HPDE6-E6E7 (cell line): ENCODE measurements around the gene ZNF683.
A peak's percentile ranks its signal among the peaks of the same experiment; 100 is the strongest.
"Not testable (repeated sequence)": the region's sequence is repeated elsewhere in the genome, so short reads cannot be mapped to it uniquely, and the experiment has no call there.

Experiments
- DNase-seq: peaks from one replicate; pipeline ENCODE4 v3.0.0; 2011; ENCODE audit warnings: missing footprints; ENCODE audit errors: extremely low spot score

The ZNF683 gene

DNA sequence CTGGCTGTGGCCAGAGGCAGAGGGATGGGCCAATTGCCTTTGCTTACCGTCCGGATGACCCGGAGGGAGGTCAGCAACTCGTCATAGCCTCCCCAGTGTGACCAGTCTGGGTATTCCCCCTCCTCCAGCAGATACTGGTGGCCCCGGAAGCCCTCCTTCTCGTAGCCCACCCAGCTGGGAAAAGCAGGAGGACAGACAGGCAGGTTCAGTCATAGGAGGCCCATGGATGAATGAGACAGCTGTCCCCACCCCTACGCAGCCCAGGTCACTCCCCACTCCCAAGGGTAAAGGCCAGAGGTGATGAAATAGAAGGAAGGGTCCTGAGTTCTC is 35.4 kb downstream of the ZNF683 start:
- no peak for DNase-seq

DNA sequence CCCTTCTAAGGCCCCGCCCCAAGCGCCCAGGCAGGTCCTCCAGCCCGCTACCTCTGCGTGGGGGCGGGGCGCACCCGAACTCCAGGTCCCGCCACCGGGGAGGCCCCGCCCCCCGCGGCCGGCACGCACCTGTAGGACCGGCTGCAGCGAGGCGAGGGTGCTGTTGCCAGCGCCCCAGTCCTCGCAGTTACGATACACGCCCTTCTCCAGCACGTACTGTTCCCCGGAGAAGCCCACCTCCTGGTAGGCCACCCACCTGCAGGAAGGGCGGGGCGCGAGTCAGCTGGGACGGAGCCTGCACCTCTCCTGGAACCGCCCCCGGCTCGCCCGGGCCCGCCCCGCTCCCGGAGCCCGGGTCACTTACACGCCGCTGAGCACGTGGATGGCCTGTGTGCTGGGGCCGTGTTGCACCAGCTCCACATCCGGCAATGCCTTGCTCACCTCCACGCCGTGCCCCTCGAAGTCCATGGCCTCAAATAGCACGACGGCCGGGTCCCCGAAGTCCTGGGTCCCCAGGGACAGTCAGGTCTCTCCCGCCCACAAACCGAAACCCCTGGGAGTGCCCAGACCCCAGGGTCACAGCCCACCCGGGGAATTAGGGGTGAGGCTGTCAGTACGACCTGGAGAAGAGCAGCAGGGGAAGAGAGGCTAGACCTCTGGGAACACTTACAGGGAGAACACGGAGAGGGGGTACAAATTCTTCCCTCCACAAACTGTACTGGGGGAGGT is 35.9 kb downstream of the ZNF683 start:
- peak; percentile 91 for DNase-seq

DNA sequence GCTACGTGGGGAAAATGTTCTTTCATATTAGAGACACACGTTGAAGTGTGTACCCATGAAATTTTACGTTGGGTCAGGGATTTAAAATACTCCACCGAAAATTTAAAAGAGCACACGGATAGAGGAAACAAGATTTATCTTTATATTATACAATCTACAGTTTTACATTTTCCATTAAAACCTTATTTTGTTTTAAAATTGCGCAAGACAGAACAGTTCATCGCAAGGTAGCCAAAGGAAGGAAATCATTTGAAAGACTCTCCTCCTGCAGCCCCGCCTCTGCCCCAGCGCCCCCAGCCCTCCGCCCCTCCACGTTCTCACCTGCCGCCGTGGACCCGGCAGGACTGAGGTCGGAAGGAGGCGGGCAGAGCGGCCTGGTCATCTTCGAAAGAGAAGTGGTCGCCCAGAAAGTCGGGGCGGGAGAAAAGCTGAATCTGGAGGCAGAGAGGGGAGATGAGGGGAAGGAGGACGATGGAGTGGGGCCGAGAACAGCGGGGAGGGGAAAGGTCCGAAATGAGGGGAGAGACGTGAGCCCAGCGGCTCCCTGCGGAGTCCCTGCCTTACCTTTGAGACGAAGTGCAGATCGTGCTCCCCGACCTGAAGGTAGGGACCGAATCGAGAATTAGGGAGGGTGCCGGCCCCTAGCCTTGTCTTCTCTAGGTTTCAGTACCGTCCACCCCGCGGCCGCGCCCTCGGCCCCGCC is 36.6 kb downstream of the ZNF683 start:
- DNase-seq: no peak

DNA sequence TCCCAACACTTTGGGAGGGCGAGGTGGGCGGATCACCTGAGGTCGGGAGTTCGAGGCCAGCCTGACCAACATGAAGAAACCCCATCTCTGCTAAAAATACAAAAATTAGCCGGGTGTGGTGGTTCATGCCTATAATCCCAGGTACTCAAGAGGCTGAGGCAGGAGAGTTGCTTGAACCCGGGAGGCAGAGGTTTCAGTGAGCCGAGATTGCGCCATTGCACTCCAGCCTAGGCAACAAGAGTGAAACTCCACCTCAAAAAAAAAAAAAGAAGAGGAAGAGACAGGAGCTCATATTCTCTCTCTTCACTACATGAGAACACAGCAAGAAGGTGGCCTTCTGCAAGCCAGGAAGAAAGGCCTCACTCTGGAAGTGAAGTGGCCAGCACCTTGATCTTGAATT is 39.2 kb downstream of the ZNF683 start:
- not testable (repeated sequence) for DNase-seq

DNA sequence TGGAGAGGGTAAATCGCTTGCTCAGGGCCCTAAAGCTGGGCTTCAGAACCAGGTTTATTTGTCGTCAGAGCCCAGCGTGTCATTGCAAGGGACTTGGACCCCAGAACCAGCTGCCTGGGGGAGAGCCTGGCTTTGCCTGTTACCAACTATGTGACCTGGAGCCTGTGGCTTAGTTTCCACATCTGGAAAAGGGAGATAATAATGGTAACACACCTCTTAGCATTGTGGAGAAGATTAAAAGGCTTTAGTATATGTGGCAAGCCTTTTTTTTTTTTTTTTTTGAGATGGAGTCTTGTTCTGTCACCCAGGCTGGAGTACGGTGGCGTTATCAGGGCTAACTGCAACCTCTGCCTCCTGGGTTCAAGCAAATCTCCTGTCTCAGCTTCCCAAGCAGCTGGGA is 42.3 kb downstream of the ZNF683 start:
- DNase-seq: no peak

DNA sequence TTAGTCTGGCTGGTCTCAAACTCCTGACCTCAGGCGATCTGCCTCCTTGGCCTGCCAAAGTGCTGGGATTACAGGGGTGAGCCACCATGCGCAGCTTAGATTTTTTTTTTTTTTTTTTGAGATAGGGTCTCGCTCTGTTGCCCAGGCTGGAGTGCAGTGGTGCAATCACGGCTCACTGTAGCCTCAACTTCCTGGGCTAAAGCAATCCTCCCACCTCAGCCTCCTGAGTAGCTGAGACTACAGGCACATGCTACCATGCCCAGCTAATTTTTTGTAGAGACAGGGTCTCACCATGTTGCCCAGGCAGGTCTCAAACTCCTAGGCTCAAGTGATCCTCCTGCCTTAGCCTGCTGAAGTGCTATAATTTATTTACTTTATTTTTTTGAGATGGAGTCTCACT is 43.2 kb downstream of the ZNF683 start:
- DNase-seq: not testable (repeated sequence)

DNA sequence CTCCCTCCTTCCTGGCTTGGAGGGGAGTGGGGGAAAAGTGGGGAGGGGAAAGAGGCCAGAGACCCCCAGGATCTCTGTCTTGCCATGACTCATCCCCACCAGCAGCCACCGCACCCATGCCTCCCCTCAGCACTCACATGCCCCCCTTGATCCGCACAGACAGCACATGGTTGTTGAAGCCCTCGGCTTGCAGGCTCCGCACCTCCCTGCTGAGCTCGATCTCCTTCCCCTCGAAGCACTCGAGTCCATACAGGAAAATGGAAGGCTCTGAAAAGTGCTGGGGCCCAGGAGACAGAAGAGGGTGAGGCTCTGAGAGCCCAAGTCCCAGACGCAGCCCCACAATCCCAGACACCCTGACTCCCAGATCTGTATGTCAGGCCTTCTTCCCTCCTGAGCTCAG is 44.0 kb downstream of the ZNF683 start:
- no peak for DNase-seq

DNA sequence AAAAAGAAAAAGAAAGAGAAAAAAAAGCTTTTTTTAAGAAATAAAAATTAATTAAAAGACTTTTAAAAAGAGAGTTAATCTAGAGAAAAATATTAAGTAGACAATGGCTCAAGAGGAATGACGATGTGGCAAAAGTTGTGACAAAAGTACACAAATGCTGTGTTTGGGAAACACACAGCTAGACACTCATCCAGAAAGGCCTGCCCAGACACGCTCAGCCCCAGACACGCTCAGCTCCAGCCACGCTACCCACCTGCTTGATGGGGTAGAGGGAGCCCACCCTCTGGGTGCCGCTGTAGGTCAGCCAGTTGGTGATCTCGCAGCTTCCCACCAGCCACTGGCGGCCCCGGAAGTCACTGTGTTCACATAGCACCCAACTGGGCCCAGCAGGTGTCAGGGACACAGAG is 44.6 kb downstream of the ZNF683 start:
- no peak for DNase-seq

DNA sequence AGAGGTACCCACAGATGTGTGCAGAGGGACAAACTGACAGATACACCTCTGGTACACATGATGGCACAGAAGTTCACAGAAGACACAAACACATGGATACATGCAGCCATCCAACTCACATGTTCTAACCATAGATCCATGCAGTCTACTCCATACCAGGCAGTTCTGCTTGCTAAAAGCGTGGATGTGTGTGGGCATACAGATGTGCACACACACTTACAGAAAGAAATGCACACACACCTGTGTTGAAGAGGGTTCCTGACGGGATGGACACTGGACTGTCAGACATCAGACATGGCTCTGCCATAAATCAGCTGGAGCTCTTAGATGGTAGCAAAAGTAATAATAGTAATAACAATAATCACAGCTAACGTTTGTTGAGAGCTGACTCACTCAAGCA is 48.0 kb downstream of the ZNF683 start:
- no peak for DNase-seq

DNA sequence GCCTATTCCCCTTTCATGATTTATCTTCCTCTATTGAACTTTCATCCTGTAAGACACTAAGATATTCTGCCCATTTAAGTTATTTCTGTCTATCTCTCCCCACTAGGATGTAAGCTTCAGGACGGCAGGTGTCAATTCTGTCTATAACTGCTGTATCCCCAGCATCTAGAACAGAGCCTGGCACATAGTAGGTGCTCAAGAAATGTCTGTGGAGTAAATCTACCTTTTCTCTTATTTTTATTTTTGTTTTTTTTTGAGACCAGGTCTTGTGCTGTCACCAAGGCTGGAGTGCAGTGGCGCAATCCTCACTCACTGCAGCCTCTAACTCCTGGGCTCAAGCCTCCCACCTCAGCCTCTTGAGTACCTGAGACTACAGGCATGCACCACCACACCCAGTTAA is 49.2 kb downstream of the ZNF683 start:
- no peak for DNase-seq

DNA sequence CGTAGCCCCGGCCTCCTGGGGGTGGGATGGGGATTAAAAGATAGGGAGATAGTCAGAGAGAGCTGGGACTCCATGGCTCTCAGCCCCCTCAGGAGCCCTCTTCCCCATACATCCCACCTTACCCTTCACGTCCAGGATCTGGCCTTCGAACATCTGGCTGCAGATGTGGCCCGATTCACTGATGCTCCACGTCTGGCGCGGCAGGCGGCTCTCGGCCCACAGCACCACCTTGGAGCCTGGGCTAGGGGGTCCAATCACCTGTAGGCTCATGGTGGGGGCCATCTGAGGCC is 50.6 kb downstream of the ZNF683 start:
- no peak for DNase-seq

DNA sequence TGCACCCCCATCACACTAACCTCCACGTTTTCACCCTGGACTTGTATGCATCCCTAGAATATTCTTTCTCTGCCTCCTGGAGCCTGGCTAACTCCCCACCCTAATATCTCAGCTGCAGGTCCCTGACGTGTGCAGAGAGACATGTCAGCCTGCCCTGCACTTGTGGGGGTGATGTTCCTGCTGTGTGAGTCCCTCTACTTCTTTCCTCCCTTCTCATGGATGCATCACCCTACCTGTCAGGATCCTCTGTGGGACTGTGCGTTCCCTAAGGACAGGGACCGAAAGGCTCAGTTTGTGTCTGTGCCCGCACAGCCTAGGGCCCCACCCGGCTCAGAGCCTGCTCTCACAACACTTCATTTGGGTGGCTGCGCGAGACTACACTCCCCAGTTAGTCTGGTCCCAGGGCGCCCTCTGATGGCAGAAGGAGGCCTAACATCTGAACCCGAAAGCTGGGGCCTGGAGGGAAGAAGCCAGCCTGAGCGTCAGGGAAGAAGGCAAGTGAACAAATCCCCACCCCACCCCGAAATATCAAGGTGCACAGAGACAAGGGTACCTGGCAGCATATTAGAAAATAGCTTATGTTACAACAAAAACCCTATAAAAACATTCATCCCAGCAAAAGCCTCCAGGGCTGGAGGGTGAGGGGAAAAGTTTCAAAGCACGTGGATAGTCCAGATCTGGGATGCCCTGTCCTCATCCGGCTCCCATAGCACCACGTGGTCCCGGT is 51.1 kb downstream of the ZNF683 start:
- peak; percentile 61 for DNase-seq

DNA sequence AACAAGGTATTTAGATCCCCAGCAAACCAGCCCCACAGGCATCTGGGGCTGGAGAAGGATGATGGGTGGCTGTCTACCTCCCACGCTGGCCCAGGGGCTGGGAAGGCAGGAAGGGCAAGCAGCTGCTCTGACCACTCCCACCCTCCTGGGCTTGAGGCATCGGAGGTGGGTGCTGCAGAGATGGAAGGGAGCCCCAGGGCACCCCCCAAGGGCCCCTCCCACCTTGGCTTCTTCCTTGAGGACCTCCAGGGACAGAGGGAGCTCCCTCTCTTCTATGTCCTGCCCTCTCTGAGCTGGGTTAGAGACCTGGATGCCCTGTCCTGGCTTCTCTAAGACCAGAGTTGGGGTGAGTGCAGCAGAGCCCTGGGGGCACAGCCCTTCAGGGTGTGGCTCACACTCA is 51.7 kb downstream of the ZNF683 start:
- no peak for DNase-seq

DNA sequence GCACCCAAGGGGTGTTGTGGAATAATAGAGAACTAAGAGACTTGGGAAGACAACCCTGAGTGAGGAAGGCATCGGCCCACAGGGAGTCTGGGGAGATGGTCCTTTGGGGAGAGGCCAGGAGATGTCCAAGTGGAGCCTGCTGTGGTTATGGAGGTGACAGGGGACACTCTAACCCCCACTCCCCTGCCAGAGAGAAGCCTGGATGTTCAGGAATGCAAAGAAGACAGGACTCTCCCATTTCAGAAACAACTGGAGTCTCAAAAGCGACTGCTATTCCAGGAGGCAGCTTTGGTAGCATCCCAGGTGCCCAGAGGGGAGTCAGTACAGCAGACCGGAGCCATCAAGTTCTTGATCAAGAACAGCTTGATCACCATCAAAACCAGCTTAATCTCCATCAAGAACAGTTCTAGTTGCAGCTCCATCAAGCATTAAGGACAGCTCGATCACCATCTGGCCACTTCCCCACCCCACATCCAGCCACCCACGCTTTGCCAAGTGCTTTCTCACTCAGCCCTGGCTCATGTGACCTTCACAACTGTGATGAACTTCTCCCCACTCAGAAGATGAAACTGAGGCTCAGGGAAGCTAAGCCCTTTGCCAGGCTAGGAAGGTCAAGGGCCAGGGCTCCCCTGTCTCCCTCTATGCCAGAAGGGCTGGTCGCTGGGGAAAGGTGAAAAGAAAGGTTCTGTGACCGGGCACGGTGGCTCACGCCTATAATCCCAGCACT is 54.0 kb downstream of the ZNF683 start:
- DNase-seq: no peak

DNA sequence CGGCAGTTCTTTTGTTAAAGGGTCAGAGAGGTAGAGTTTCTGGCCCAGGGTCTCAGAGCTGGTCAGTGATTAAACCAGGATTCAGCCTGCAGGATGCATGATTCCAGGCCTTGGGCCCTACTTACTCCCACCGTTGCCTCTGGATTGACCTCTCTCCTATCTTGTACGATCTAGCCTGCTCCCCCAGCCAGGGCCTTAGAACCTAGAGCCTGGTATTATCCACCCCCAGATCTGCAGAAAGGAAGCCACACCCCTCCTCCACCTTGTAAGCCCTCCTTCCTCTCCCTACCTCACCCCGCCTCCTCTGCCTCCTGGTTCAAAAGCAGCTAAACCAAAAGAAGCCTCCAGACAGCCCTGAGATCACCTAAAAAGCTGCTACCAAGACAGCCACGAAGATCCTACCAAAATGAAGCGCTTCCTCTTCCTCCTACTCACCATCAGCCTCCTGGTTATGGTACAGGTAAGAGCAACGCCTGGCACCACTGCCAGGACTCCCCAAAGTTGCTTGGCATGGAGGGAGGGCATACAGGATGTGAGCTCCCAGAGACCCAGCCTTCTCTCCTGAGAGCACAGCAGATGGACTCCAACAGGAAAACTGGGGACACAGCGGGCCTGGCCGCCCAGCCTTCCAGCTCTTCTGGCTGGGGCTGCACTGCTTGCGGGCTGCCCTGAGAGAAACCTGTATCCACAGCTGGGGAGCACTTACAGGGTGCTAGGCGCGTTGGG is 54.8 kb downstream of the ZNF683 start, which contains the start of gene CD52:
TSS of gene CD52 (plus strand) at position 347 of the 726 bp plus-strand sequence. CDS start at position 407, 60 bp downstream.
- DNase-seq: no peak

DNA sequence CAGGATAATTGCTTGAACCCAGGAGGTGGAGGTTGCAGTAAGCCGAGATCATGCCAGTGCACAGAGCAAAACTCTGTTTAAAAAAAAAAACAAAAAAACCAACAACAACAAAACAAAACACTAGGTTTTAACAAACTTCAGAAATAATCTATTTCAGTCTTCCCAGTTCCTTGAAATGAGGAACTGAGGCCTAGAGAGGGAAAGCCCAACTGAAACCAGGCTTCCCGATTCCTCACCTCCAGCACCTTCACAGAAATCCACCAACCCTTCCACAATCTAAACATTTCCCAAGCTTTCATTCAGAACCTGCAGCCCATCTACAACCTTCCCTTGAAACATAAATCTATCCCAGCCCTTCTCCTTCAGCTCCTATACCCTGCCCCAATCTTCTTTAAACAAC is 55.4 kb downstream of the ZNF683 start:
- no peak for DNase-seq

DNA sequence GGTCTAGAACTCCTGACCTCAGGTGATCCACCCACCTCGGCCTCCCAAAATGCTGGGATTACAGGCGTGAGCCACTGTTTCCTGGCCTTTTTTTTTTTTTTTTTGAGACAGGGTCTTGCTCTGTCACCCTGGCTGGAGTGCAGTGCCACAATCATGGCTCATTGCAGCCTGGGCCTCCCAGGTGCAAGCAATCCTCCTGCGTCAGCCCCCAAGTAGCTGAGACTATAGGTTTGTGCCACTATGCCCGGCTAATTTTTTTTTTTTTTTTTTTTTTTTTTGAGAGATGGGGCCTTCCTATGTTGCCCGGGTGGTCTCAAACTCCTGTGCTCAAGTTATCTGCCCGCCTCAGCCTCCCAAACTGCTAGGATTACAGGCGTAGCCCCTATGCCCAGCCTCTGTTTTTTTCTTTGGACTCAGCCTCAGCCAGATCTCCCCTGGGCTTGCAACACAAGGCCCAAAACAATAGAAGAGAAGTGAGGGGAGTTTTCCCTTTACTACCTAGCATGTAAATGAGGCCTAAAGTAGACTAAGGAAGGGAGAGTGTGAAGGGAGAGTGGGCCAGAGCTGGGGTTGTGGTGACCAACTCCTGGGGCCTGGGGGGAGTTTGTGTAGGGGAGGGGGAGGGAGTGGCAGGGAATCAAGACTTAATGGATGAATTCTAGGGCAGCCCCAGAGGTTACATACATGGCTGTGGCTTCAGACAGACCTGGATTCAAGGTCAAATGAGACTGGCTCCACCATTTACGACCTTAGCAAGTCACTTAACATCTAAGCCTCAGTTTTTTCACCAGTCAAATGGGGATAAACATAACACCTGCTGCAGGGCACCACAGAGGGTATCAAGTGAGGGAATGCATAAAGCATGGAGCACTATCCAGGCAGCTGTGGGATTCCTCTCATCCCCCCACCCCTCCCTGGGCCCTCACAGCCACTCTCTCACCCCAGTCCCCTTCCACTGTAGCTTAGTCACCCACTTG is 56.4 kb downstream of the ZNF683 start:
- no peak for DNase-seq

DNA sequence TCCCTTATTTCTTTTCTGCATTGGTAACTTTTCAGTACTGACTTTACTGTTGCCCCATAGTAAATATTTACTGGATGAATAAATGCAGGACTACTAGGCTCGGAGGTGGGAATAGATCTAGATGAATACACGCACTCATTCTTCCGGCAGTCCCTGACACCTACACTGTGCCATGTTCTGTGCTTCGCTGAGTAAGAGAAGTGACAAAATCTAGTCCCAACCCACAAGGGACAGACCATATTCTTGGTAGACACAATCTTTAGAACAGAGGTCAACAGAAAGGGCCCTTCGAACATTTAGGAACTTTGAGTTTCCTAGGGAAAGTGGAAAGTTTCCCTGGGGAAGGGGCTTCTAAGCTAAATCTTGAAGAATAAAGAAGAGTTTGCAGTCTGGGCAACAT is 58.0 kb downstream of the ZNF683 start:
- DNase-seq: no peak
